A549 (cell line): ENCODE data around the gene WNT8A. TPM values are rescaled to one million over a fixed set of nuclear protein-coding genes. Genes with fewer than 3 reads are reported as not detected.

Source experiments
- ATAC-seq, 2 experiments: fragments of 200-7000 bp in 1 of 2; fragments of >200 bp in 1 of 2; cut with Nextera tagmentation in 1 of 2; cut with Tn5 transposase in 1 of 2; 3 replicates each; pipeline versions ENCODE4 v1.8.0 to v1.9.1; 2018 to 2020; ENCODE audit warnings: mild to moderate bottlenecking in 1 of 2, moderate library complexity in 1 of 2
- CTCF ChIA-PET: fragments of 300-600 bp; sonication (Branson Sonifier 250); formaldehyde crosslinking; extraction: SDS; loops from one replicate; lab custom pipeline; 2021; ENCODE audit warnings: antibody characterized with exemption, inconsistent platforms; lab: Yijun Ruan, JAX
- POLR2A ChIA-PET: fragments of 350-600 bp; formaldehyde crosslinking; extraction: SDS; loops from one replicate; lab custom pipeline; 2021; ENCODE audit warnings: antibody characterized with exemption, inconsistent platforms; lab: Yijun Ruan, JAX
- DNase-seq, 2 experiments: peaks; one replicate each; pipeline versions ENCODE4 v3.0.0 to v3.0.0-alpha.2; 2011 to 2016; ENCODE audit warnings: low read depth in 1 of 2, low spot score in 1 of 2
- FAIRE-seq: peaks from 2 replicates; lab custom pipeline; 2011; peaks lifted over from hg19 to GRCh38; lab: Jason Lieb, UNC
- H3K27ac ChIP-seq, 2 experiments: fragments of >200 bp; sonication (Bioruptor Twin); formaldehyde crosslinking; 3 replicates each; pipeline ENCODE4 v1.5.1; 2016 to 2017
- H3K4me1 ChIP-seq: fragments of >200 bp; sonication (Bioruptor Twin); formaldehyde crosslinking; 3 replicates; pipeline ENCODE4 v1.6.1; 2016
- H3K4me2 ChIP-seq: fragments of >200 bp; sonication (Bioruptor Twin); formaldehyde crosslinking; 3 replicates; pipeline ENCODE4 v1.6.1; 2016
- H3K4me3 ChIP-seq: fragments of >200 bp; sonication (Bioruptor Twin); formaldehyde crosslinking; 3 replicates; pipeline ENCODE4 v1.5.1; 2016
- H3K9me3 ChIP-seq: fragments of >200 bp; sonication (Bioruptor Twin); formaldehyde crosslinking; 3 replicates; pipeline ENCODE4 v1.6.1; 2016
- CBX2 ChIP-seq: fragments of 200-600 bp; sonication (generic); IDR thresholded peaks from 2 replicates; pipeline ENCODE4 v1.6.1; 2016; ENCODE audit warnings: low read depth, mild to moderate bottlenecking, borderline replicate concordance
- CHD2 ChIP-seq: fragments of 150-350 bp; IDR thresholded peaks from 2 replicates; pipeline ENCODE4 v1.6.1; 2014; ENCODE audit warnings: low read length; ENCODE audit not compliant: partially characterized antibody
- EHMT2 ChIP-seq: fragments of 200-600 bp; sonication (generic); IDR thresholded peaks from 2 replicates; pipeline ENCODE4 v1.6.1; 2016; ENCODE audit warnings: antibody characterized with exemption, low read depth, mild to moderate bottlenecking, moderate library complexity
- EP300 ChIP-seq, 2 experiments: fragments of >200 bp; sonication (Bioruptor Twin); formaldehyde crosslinking; IDR thresholded peaks; 2 replicates in 1 of 2; 3 replicates in 1 of 2; pipeline ENCODE4 v1.6.1; 2016 to 2017
- FOSL2 ChIP-seq, 2 experiments: fragments of 450-650 bp in 1 of 2; fragments of >200 bp in 1 of 2; sonication (Bioruptor Twin) in 1 of 2; formaldehyde crosslinking; IDR thresholded peaks; 2 replicates each; pipeline versions ENCODE4 v1.5.0 to v1.6.1; 2016 to 2020; ENCODE audit warnings: mild to moderate bottlenecking in 1 of 2, moderate library complexity in 1 of 2
- HDAC2 ChIP-seq: fragments of 200-600 bp; sonication (generic); IDR thresholded peaks from 2 replicates; pipeline ENCODE4 v1.6.1; 2016
- HEYL ChIP-seq: fragments of 250-450 bp; sonication (Bioruptor Pico); IDR thresholded peaks from 2 replicates; pipeline ENCODE4 v1.8.0; 2021; ENCODE audit warnings: mild to moderate bottlenecking, moderate library complexity
- HOXB13 ChIP-seq: fragments of 250-450 bp; sonication (Bioruptor Pico); IDR thresholded peaks from 2 replicates; pipeline ENCODE4 v1.5.0; 2020; ENCODE audit warnings: low read depth, mild to moderate bottlenecking, moderate library complexity
- HOXB5 ChIP-seq: fragments of 250-450 bp; sonication (Bioruptor Pico); IDR thresholded peaks from 2 replicates; pipeline ENCODE4 v1.5.0; 2020; ENCODE audit warnings: mild to moderate bottlenecking, moderate library complexity
- NFE2L2 ChIP-seq: fragments of 150-350 bp; conservative IDR thresholded peaks from 2 replicates; pipeline ENCODE4 v1.6.1; 2014; ENCODE audit warnings: low read length
- POLR2A ChIP-seq: IDR thresholded peaks from 2 replicates; pipeline ENCODE4 v1.6.1; 2012; ENCODE audit warnings: mild to moderate bottlenecking, low read length
- RNF2 ChIP-seq: fragments of 200-600 bp; sonication (generic); IDR thresholded peaks from 2 replicates; pipeline ENCODE4 v1.6.1; 2016; ENCODE audit warnings: low read depth, mild to moderate bottlenecking, antibody characterized with exemption, moderate library complexity, borderline replicate concordance
- SMC3 ChIP-seq: fragments of >200 bp; sonication (Bioruptor Twin); formaldehyde crosslinking; IDR thresholded peaks from 3 replicates; pipeline ENCODE4 v1.6.1; 2018; ENCODE audit warnings: inconsistent platforms
- ZFP36 ChIP-seq: fragments of 450-650 bp; IDR thresholded peaks from 2 replicates; pipeline ENCODE4 v1.6.1; 2014; ENCODE audit warnings: borderline replicate concordance; ENCODE audit not compliant: partially characterized antibody
- WGBS: methylation state at CpG from one replicate; pipeline ENCODE4 v1.1.6; 2017; ENCODE audit errors: missing lambda C conversion rate; 5-methylcytosine and 5-hydroxymethylcytosine counted together
- polyA plus RNA-seq, 4 experiments: library from polyadenylated mRNA; depleted of rRNA in 3 of 4; stranded (reverse); fragments of >200 nt; fragmentation: RNase III in 1 of 4; extraction: RNeasy Plus Mini Kit Qiagen cat#74134 plus additional on column Dnase treatment in 1 of 4; gene quantifications; 2 replicates in 3 of 4; 3 replicates in 1 of 4; pipeline ENCODE4 v1.2.3, GENCODE V29; 2011 to 2017
- TF ChIP-seq, protein P1 (sequence below): fragments of >200 bp; sonication (Bioruptor Twin); formaldehyde crosslinking; IDR thresholded peaks from 3 replicates; pipeline ENCODE4 v1.6.1; 2016
- TF ChIP-seq, protein P2 (sequence below): fragments of 200-600 bp; sonication (generic); IDR thresholded peaks from 2 replicates; pipeline ENCODE4 v1.6.1; 2016; ENCODE audit warnings: antibody characterized with exemption, mild to moderate bottlenecking, moderate library complexity

WNT8A gene
- polyA plus RNA-seq, 2 of the 4 experiments (the other 2 are of a cell fraction) = not detected

DNA sequence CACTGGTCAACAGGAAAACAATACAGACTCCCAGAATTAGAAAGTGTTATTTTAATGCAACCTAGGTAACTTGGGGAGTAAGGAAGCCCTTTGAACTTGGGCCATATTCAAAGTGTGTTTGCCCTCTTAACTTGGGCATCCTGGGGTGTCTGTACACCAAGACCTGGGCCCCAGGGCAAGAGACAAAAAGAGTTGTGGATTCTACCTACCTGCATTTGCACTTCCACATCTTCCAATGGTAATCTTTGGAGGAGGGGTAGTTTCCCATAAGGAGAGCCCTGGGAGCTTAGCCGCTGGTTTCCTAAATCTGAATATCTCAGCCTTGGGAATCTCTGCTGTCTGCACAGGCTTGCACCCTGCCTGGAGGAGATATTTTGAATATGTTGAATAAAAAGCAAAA lies 8.5 kb downstream of the WNT8A start:
- Histone ChIP-seq H3K27ac (no peak overlapping the region), H3K9me3 (no peaks in the 10 kb centered on the region), H3K4me1 (no peaks in the 10 kb centered on the region), H3K4me2 (no peak overlapping the region), H3K4me3 (no peak overlapping the region)
- TF ChIP-seq CHD2 (no peak), EP300 (IDR thresholded peaks at IDR 0.05) (no peak), POLR2A (no peak), HOXB5 (CRISPR knock-in tag) (no peak), HEYL (CRISPR knock-in tag) (no peak), SMC3 (no peak), EHMT2 (no peak)
- TF ChIP-seq, protein P1, sequence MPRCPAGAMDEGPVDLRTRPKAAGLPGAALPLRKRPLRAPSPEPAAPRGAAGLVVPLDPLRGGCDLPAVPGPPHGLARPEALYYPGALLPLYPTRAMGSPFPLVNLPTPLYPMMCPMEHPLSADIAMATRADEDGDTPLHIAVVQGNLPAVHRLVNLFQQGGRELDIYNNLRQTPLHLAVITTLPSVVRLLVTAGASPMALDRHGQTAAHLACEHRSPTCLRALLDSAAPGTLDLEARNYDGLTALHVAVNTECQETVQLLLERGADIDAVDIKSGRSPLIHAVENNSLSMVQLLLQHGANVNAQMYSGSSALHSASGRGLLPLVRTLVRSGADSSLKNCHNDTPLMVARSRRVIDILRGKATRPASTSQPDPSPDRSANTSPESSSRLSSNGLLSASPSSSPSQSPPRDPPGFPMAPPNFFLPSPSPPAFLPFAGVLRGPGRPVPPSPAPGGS = no peak
- WGBS = 82% methylated on average over 1 of the region's 1 CpG
- ChIA-PET POLR2A (no interaction called here), CTCF (interaction anchor here (6.5 to 17.5 kb wide), 2 partner anchors 15 to 37 kb away, joined by 84 to 291 read pairs; no protein-coding TSS in a partner anchor)
- DNase-seq (no peak), FAIRE-seq (no peak), ATAC-seq (no peak)

DNA sequence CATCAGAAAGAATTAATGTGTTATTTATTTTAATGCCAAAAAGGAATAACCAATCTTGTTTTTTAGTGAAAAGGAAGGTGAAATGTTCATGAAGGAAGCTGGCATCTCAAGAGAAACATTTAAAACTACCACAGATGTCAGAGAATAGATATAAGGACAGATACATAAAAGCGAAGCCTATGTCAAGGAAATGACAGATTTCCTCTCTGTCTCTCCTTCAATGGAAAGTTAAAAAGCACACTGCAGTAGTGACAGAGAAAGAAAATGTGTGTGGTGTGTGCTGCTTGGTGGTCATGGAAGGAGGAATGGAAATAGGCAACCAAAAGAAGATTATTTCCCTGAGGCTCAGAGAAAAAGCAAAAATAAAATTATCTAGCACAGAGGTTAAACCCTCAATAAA lies 9.2 kb downstream of the WNT8A start:
- H3K27ac ChIP-seq = no peak overlapping the region
- no peak for ATAC-seq
- no peaks in the 10 kb centered on the region for H3K9me3 ChIP-seq
- no peak for DNase-seq
- ChIA-PET POLR2A (no interaction called here), CTCF (interaction anchor here (6.5 to 17.5 kb wide), 2 partner anchors 16 to 36 kb away, joined by 84 to 291 read pairs; no protein-coding TSS in a partner anchor)
- TF ChIP-seq EHMT2 (no peak), CBX2 (no peak)
- H3K4me3 ChIP-seq = no peak overlapping the region
- no peaks in the 10 kb centered on the region for H3K4me1 ChIP-seq
- H3K4me2 ChIP-seq = no peak overlapping the region
- WGBS = 32% methylated on average over 1 of the region's 1 CpG
- no peak for FAIRE-seq

DNA sequence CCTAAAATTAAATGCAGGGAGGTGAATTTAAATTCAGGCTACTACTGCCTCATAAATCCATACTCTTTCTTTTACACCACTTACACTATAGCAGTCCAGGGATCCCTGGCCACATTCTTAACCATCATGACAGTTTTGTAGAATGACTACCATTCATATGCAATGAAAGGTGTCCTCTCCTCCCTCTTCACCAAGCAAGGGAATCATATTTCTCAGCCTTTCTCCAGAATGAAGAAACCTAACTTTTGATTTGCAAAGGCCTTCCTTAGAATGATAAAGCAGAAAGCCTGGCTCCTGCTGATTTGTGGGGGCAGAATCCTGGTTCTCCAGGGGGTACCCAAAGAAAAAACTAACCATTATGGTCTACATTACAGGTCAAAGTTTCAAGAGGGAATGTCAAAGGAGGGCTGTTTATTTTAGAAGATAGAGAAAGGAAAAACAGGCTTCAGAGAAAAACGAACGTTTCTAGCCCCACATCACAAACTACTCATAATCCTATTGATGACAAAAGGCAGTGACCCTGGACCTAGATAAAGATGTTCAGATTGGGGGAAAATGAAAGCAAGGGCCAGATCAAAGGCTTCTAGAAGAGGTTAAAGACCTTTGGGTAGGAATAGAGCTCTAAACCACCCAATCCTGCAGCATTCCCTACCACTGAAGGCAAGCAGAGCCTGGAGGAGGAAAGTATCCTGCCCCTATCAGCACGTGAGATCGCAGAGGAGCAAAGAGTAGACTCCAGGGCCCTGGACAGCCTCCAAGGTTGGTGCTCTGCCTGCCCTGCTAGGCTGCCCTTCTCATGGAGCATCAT lies 11.5 kb downstream of the WNT8A start:
- TF ChIP-seq, protein P2, sequence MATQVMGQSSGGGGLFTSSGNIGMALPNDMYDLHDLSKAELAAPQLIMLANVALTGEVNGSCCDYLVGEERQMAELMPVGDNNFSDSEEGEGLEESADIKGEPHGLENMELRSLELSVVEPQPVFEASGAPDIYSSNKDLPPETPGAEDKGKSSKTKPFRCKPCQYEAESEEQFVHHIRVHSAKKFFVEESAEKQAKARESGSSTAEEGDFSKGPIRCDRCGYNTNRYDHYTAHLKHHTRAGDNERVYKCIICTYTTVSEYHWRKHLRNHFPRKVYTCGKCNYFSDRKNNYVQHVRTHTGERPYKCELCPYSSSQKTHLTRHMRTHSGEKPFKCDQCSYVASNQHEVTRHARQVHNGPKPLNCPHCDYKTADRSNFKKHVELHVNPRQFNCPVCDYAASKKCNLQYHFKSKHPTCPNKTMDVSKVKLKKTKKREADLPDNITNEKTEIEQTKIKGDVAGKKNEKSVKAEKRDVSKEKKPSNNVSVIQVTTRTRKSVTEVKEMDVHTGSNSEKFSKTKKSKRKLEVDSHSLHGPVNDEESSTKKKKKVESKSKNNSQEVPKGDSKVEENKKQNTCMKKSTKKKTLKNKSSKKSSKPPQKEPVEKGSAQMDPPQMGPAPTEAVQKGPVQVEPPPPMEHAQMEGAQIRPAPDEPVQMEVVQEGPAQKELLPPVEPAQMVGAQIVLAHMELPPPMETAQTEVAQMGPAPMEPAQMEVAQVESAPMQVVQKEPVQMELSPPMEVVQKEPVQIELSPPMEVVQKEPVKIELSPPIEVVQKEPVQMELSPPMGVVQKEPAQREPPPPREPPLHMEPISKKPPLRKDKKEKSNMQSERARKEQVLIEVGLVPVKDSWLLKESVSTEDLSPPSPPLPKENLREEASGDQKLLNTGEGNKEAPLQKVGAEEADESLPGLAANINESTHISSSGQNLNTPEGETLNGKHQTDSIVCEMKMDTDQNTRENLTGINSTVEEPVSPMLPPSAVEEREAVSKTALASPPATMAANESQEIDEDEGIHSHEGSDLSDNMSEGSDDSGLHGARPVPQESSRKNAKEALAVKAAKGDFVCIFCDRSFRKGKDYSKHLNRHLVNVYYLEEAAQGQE = no peak
- TF ChIP-seq HOXB13 (CRISPR knock-in tag) (no peak), ZFP36 (no peak), HDAC2 (no peak), NFE2L2 (no peak), RNF2 (no peak), FOSL2 (IDR thresholded peaks at IDR 0.05) (no peak), FOSL2 (CRISPR knock-in tag; IDR thresholded peaks at IDR 0.05) (no peak)
- ChIA-PET POLR2A (no interaction called here), CTCF (interaction anchor here (1.1 kb wide), 1 partner anchor 9 kb away, joined by 3 read pairs; no protein-coding TSS in a partner anchor)
- Histone ChIP-seq H3K4me3 (no peak overlapping the region), H3K27ac (no peak overlapping the region), H3K4me2 (no peak overlapping the region), H3K4me1 (no peaks in the 10 kb centered on the region), H3K9me3 (no peaks in the 10 kb centered on the region)
- no peak; a peak in 1 of 6 replicates for ATAC-seq
- FAIRE-seq = no peak
- WGBS = 47% methylated on average over 4 of the region's 4 CpGs
- no peak for DNase-seq
